PC-9 (cell line): ENCODE data around the gene FAM161B. TPM values are rescaled to one million over a fixed set of nuclear protein-coding genes. Genes with fewer than 3 reads are reported as not detected.

ENCODE experiments used
- BruUV-seq: library from RNA; stranded (reverse); fragments of 400-500 nt; replicated peaks from 2 replicates; lab custom pipeline; 2021; lab: Mats Ljungman, UMichigan
- CTCF ChIA-PET: fragments of 300-600 bp; sonication (Branson Sonifier 250); formaldehyde crosslinking; loops from one replicate; lab custom pipeline; 2022; ENCODE audit warnings: antibody characterized with exemption; lab: Charles Lee
- POLR2A ChIA-PET: fragments of 300-600 bp; sonication (Branson Sonifier 250); formaldehyde crosslinking; loops from one replicate; lab custom pipeline; 2022; ENCODE audit warnings: antibody characterized with exemption; ENCODE audit not compliant: unreplicated experiment; lab: Charles Lee
- DNase-seq, 2 experiments: peaks; one replicate each; pipeline versions ENCODE4 v3.0.0 to v3.0.0-alpha.2; 2015 to 2022; ENCODE audit warnings: mixed read lengths in 1 of 2
- H2AFZ ChIP-seq: fragments of 200-600 bp; sonication (generic); 2 replicates; pipeline ENCODE4 v1.8.1; 2017; ENCODE audit warnings: antibody characterized with exemption
- H3F3A ChIP-seq: fragments of 200-600 bp; sonication (generic); 2 replicates; pipeline ENCODE4 v1.8.1; 2017; ENCODE audit warnings: antibody characterized with exemption, mild to moderate bottlenecking, low read depth; ENCODE audit not compliant: insufficient read depth
- H3K27ac ChIP-seq: fragments of 200-600 bp; sonication (generic); 2 replicates; pipeline ENCODE4 v1.6.1; 2016; ENCODE audit warnings: mixed run types
- H3K27me3 ChIP-seq: fragments of 200-600 bp; sonication (generic); 2 replicates; pipeline ENCODE4 v1.6.1; 2016; ENCODE audit warnings: low read depth, mixed run types; ENCODE audit not compliant: insufficient read depth
- H3K36me3 ChIP-seq: fragments of 200-600 bp; sonication (generic); 2 replicates; pipeline ENCODE4 v1.6.1; 2016; ENCODE audit warnings: low read depth, mixed run types
- H3K4me1 ChIP-seq: fragments of 200-600 bp; sonication (generic); replicated peaks from 2 replicates; pipeline ENCODE4 v1.6.1; 2016; ENCODE audit warnings: mixed run types; ENCODE audit not compliant: insufficient read depth
- H3K4me2 ChIP-seq: fragments of 200-600 bp; sonication (generic); 2 replicates; pipeline ENCODE4 v1.6.1; 2017; ENCODE audit warnings: mixed run types
- H3K4me3 ChIP-seq: fragments of 200-600 bp; sonication (generic); 2 replicates; pipeline ENCODE4 v1.6.1; 2016; ENCODE audit warnings: mixed run types
- H3K79me2 ChIP-seq: fragments of 200-600 bp; sonication (generic); 2 replicates; pipeline ENCODE4 v1.6.1; 2017; ENCODE audit warnings: low read depth, mixed run types
- H3K9me2 ChIP-seq: fragments of 200-600 bp; sonication (generic); 2 replicates; pipeline ENCODE4 v1.8.1; 2017; ENCODE audit warnings: mild to moderate bottlenecking; ENCODE audit not compliant: insufficient read depth
- H3K9me3 ChIP-seq: fragments of 200-600 bp; sonication (generic); 2 replicates; pipeline ENCODE4 v1.8.1; 2016; ENCODE audit warnings: low read depth; ENCODE audit not compliant: insufficient read depth
- H4K20me1 ChIP-seq: fragments of 200-600 bp; sonication (generic); 2 replicates; pipeline ENCODE4 v1.8.1; 2017; ENCODE audit not compliant: insufficient read depth
- CTCF ChIP-seq: fragments of 200-600 bp; sonication (generic); conservative IDR thresholded peaks from 2 replicates; pipeline ENCODE4 v1.6.1; 2017; ENCODE audit warnings: mixed run types, antibody characterized with exemption, mild to moderate bottlenecking, moderate library complexity
- EZH2 ChIP-seq: fragments of 200-600 bp; sonication (generic); IDR thresholded peaks from 2 replicates; pipeline ENCODE4 v1.8.0; 2017; ENCODE audit warnings: antibody characterized with exemption, low read depth
- intact Hi-C: fragments of 100-400 bp; cut with micrococcal nuclease; formaldehyde crosslinking; loops from one replicate; pipeline ENCODE4 v1.10.0; 2022; ENCODE audit not compliant: unreplicated experiment
- total RNA-seq: library from RNA; stranded (reverse); gene quantifications from 2 replicates; pipeline ENCODE4 v1.2.3, GENCODE V29; 2021

FAM161B gene
- total RNA-seq, 1 experiment from 2014 or later: 1.6 TPM

- CTCF ChIA-PET: no interaction called here
- Histone ChIP-seq H3K27me3 (no peaks in the 10 kb centered on the region), H2AFZ (no peak overlapping the region), H3K79me2 (no peaks in the 10 kb centered on the region), H4K20me1 (no peaks in the 10 kb centered on the region), H3K36me3 (no peaks in the 10 kb centered on the region), H3K9me2 (no peaks in the 10 kb centered on the region), H3K4me2 (no peak overlapping the region), H3K9me3 (no peaks in the 10 kb centered on the region), H3K4me1 (no peaks in the 10 kb centered on the region), H3K4me3 (no peak overlapping the region), H3F3A (peaks cover 14% of the 10 kb centered on the region), H3K27ac (no peak overlapping the region)
- no TSS peak for BruUV-seq
- POLR2A ChIA-PET: no interaction called here
- TF ChIP-seq EZH2 (no peak), CTCF (no peak)
- intact Hi-C loops: no loop called here
- no peak for DNase-seq
These were observed 5.3 kb downstream of the FAM161B start for GRCh38 chr14:73944432-73945158.

DNA sequence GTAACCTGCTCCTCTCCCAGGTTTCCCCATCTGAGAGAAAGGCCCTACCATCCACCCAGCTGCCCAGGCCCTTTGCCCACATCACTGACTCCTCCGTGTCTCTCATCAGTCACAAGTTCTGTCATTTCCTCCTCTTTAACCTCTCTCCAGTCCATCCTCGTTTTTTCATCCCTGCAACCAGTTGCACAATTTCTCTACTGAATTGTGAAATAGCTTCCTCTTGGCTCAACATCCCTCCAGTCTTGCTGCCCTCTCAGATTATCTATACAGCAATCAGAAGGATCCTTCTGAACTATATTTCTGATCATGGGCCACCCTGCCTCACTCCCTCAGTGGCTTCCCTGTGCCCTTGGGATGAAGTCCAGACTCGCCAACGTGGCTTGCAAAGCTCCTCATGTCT is 6.8 kb downstream of the FAM161B start:
- H3K79me2 ChIP-seq: no peaks in the 10 kb centered on the region
- H3K4me3 ChIP-seq: no peak overlapping the region
- ChIA-PET CTCF (interaction anchor here (0.6 kb wide), 1 partner anchor 35 kb away, joined by 4 read pairs; no protein-coding TSS in a partner anchor), POLR2A (no interaction called here)
- TF ChIP-seq EZH2: no peak
- no peak for TF ChIP-seq CTCF
- no peaks in the 10 kb centered on the region for H3K27me3 ChIP-seq
- intact Hi-C loops: no loop called here
- peak in 1 of 2 experiments; percentile 53 for DNase-seq
- H2AFZ ChIP-seq: no peak overlapping the region
- H3K9me3 ChIP-seq: no peaks in the 10 kb centered on the region
- BruUV-seq: no TSS peak
- no peak overlapping the region for H3K27ac ChIP-seq
- H4K20me1 ChIP-seq: no peaks in the 10 kb centered on the region
- H3K4me1 ChIP-seq: no peaks in the 10 kb centered on the region
- no peaks in the 10 kb centered on the region for H3K36me3 ChIP-seq
- no peaks in the 10 kb centered on the region for H3K9me2 ChIP-seq
- peaks cover 7% of the 10 kb centered on the region; the same call in 1 of the 2 replicates for H3F3A ChIP-seq
- no peak overlapping the region for H3K4me2 ChIP-seq

DNA sequence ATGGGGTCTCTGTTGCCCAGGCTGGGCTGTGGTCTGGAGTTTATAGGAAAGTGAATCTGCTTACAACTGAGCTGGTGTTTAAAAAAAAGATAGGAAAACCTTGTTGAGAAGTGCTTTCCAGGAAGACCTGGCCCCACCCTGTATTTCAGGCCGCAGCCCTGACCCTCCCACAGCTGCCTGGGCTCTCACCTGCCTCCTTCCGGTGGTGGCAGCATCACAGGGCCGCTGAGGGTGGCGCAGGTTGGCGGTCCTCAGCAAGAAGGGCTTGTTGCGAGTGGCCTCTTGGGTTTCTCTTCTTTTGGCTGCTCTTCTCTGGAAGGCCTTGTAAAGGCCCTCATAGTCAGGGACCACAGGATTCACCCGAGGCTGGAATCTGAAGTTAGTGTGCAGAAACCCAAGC is 7.7 kb downstream of the FAM161B start:
- Histone ChIP-seq H3K4me2 (no peak overlapping the region), H3F3A (peaks cover 14% of the 10 kb centered on the region; the same call in 1 of the 2 replicates), H3K4me3 (no peak overlapping the region), H2AFZ (no peak overlapping the region), H3K9me3 (no peaks in the 10 kb centered on the region), H3K36me3 (no peaks in the 10 kb centered on the region), H3K27me3 (no peaks in the 10 kb centered on the region), H4K20me1 (no peaks in the 10 kb centered on the region), H3K27ac (no peak overlapping the region), H3K79me2 (no peaks in the 10 kb centered on the region), H3K4me1 (no peaks in the 10 kb centered on the region), H3K9me2 (no peaks in the 10 kb centered on the region)
- no TSS peak for BruUV-seq
- no peak for TF ChIP-seq CTCF
- no peak for TF ChIP-seq EZH2
- POLR2A ChIA-PET: interaction anchor here (0.7 kb wide), 1 partner anchor 177 kb away, joined by 3 read pairs; no protein-coding TSS in a partner anchor
- DNase-seq: no peak
- CTCF ChIA-PET: interaction anchor here (0.6 kb wide), 1 partner anchor 95 kb away, joined by 7 read pairs; no protein-coding TSS in a partner anchor
- intact Hi-C loops: no loop called here
